WTC11 (cell line): ENCODE measurements around the gene ATG7. TPM values are rescaled to one million over a fixed set of nuclear protein-coding genes. Genes with fewer than 3 reads are reported as not detected.

Experiments used
- ATAC-seq: fragments of 200-7000 bp; cut with Tn5 transposase; 2 replicates; pipeline ENCODE4 v1.10.0; 2021; ENCODE audit warnings: mild to moderate bottlenecking, moderate library complexity
- CTCF ChIA-PET: fragments of 300-600 bp; sonication (Branson Sonifier 250); formaldehyde crosslinking; loops from one replicate; lab custom pipeline; 2021; ENCODE audit warnings: antibody characterized with exemption; lab: Charles Lee
- POLR2A ChIA-PET: fragments of 350-600 bp; sonication (Branson Sonifier 250); formaldehyde crosslinking; loops from one replicate; lab custom pipeline; 2021; ENCODE audit warnings: antibody characterized with exemption; lab: Charles Lee
- DNase-seq: peaks from one replicate; pipeline ENCODE4 v3.0.0; 2021; ENCODE audit warnings: low spot score
- H3K27ac Mint-ChIP-seq: 2 replicates; pipeline ENCODE4 v1.8.0; 2021; ENCODE audit warnings: mixed read lengths
- H3K27me3 Mint-ChIP-seq: 2 replicates; pipeline ENCODE4 v1.8.0; 2021; ENCODE audit warnings: low read depth, mild to moderate bottlenecking, moderate library complexity, mixed read lengths
- H3K36me3 Mint-ChIP-seq: 2 replicates; pipeline ENCODE4 v1.8.0; 2021; ENCODE audit warnings: mixed read lengths
- H3K4me1 Mint-ChIP-seq: 2 replicates; pipeline ENCODE4 v1.8.0; 2022; ENCODE audit warnings: mixed read lengths
- H3K4me3 Mint-ChIP-seq: 2 replicates; pipeline ENCODE4 v1.8.0; 2021; ENCODE audit warnings: mild to moderate bottlenecking, moderate library complexity, mixed read lengths
- H3K9me3 Mint-ChIP-seq: 2 replicates; pipeline ENCODE4 v1.8.0; 2021; ENCODE audit warnings: mixed read lengths
- CREM ChIP-seq: sonication (generic); formaldehyde crosslinking; IDR thresholded peaks from 2 replicates; pipeline ENCODE4 v1.8.1; 2022; ENCODE audit warnings: mild to moderate bottlenecking, missing genetic modification reagents, moderate library complexity
- ETV6 ChIP-seq: sonication (generic); formaldehyde crosslinking; IDR thresholded peaks from 2 replicates; pipeline ENCODE4 v1.8.1; 2022; ENCODE audit warnings: mild to moderate bottlenecking, missing genetic modification reagents
- FOXK1 ChIP-seq: sonication (generic); formaldehyde crosslinking; IDR thresholded peaks from 2 replicates; pipeline ENCODE4 v1.8.0; 2022; ENCODE audit warnings: mild to moderate bottlenecking, moderate library complexity, missing genetic modification reagents
- IRF2 ChIP-seq: sonication (generic); formaldehyde crosslinking; IDR thresholded peaks from 2 replicates; pipeline ENCODE4 v1.8.0; 2022; ENCODE audit warnings: low read depth, missing genetic modification reagents, borderline replicate concordance
- MXD4 ChIP-seq: fragments of 250-450 bp; sonication (Bioruptor Pico); IDR thresholded peaks from 2 replicates; pipeline ENCODE4 v1.8.0; 2021; ENCODE audit warnings: mild to moderate bottlenecking, moderate library complexity, borderline replicate concordance
- MYBL2 ChIP-seq: sonication (generic); formaldehyde crosslinking; IDR thresholded peaks from 2 replicates; pipeline ENCODE4 v1.8.1; 2023; ENCODE audit warnings: mild to moderate bottlenecking, moderate library complexity, missing genetic modification reagents
- NFYB ChIP-seq: sonication (generic); formaldehyde crosslinking; conservative IDR thresholded peaks from 2 replicates; pipeline ENCODE4 v1.8.0; 2022; ENCODE audit warnings: low read depth, missing genetic modification reagents
- NR3C1 ChIP-seq: sonication (generic); formaldehyde crosslinking; conservative IDR thresholded peaks from 2 replicates; pipeline ENCODE4 v1.8.1; 2023; ENCODE audit warnings: low read depth, mild to moderate bottlenecking, missing genetic modification reagents
- RORB ChIP-seq: fragments of 250-450 bp; sonication (Bioruptor Pico); IDR thresholded peaks from 2 replicates; pipeline ENCODE4 v1.9.0; 2021; ENCODE audit warnings: mild to moderate bottlenecking
- TEAD1 ChIP-seq: sonication (generic); formaldehyde crosslinking; IDR thresholded peaks from 2 replicates; pipeline ENCODE4 v1.8.0; 2022; ENCODE audit warnings: mild to moderate bottlenecking, missing genetic modification reagents
- ZNF121 ChIP-seq: sonication (generic); formaldehyde crosslinking; IDR thresholded peaks from 2 replicates; pipeline ENCODE4 v1.8.0; 2023; ENCODE audit warnings: missing genetic modification reagents
- ZNF232 ChIP-seq: sonication (generic); formaldehyde crosslinking; IDR thresholded peaks from 2 replicates; pipeline ENCODE4 v1.8.0; 2022; ENCODE audit warnings: mild to moderate bottlenecking, missing genetic modification reagents
- ZNF671 ChIP-seq: fragments of 250-450 bp; sonication (Bioruptor Pico); IDR thresholded peaks from 2 replicates; pipeline ENCODE4 v1.8.0; 2021; ENCODE audit warnings: mild to moderate bottlenecking
- total RNA-seq: library from RNA; stranded (reverse); gene quantifications from 3 replicates; pipeline ENCODE4 v1.2.3, GENCODE V29; 2021
- TF ChIP-seq, protein P1 (sequence below): sonication (generic); formaldehyde crosslinking; IDR thresholded peaks from 2 replicates; pipeline ENCODE4 v1.8.1; 2023; ENCODE audit warnings: mild to moderate bottlenecking, missing genetic modification reagents
- TF ChIP-seq, protein P2 (sequence below): sonication (generic); formaldehyde crosslinking; IDR thresholded peaks from 2 replicates; pipeline ENCODE4 v1.8.1; 2022; ENCODE audit warnings: low read depth, mild to moderate bottlenecking, moderate library complexity, missing genetic modification reagents, borderline replicate concordance
- TF ChIP-seq, protein P3 (sequence below): sonication (generic); formaldehyde crosslinking; conservative IDR thresholded peaks from 2 replicates; pipeline ENCODE4 v1.8.1; 2023; ENCODE audit warnings: mild to moderate bottlenecking, low read depth, missing genetic modification reagents, moderate library complexity
- TF ChIP-seq, protein P4 (sequence below): fragments of 250-450 bp; sonication (Bioruptor Pico); IDR thresholded peaks from 2 replicates; pipeline ENCODE4 v1.9.0; 2021; ENCODE audit warnings: mild to moderate bottlenecking, borderline replicate concordance
- TF ChIP-seq, protein P5 (sequence below): fragments of 250-450 bp; sonication (Bioruptor Pico); IDR thresholded peaks from 2 replicates; pipeline ENCODE4 v1.9.0; 2021; ENCODE audit warnings: moderate library complexity, mild to moderate bottlenecking, inconsistent platforms, borderline replicate concordance
- TF ChIP-seq, protein P6 (sequence below): sonication (generic); formaldehyde crosslinking; IDR thresholded peaks from 2 replicates; pipeline ENCODE4 v1.8.0; 2023; ENCODE audit warnings: mild to moderate bottlenecking, missing genetic modification reagents
- TF ChIP-seq, protein P7 (sequence below): sonication (generic); formaldehyde crosslinking; IDR thresholded peaks from 2 replicates; pipeline ENCODE4 v1.8.1; 2022; ENCODE audit warnings: missing genetic modification reagents, borderline replicate concordance

Gene ATG7
- total RNA-seq, 1 experiment from 2014 or later, result 17.5 TPM

DNA sequence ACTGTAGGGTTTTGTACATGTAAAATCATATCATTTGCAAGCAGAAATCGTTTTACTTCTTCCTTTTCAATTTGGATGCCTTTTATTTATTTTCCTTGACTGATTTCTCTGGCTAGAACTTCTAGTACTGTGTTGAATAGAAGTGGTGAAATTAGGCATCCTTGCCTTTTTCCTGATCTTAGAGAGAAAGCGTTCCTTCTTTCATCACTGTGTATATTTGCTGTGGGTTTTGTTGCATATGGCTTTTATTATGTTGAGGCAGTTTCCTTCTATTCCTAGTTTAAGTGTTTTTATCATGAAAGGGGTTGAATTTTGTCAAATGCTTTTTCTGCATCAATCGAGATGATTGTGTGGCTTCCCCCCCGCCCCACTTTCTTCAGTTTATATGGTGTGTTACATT is 140.9 kb downstream of the ATG7 start:
- H3K4me1 Mint-ChIP-seq, result no peaks in the 10 kb centered on the region
- no peak for DNase-seq
- H3K4me3 Mint-ChIP-seq, result no peak overlapping the region
- CTCF ChIA-PET, result no interaction called here
- ATAC-seq, result no peak
- POLR2A ChIA-PET, result no interaction called here
- no peak for TF ChIP-seq ETV6
- no peak for TF ChIP-seq CREM
- TF ChIP-seq, protein P1, sequence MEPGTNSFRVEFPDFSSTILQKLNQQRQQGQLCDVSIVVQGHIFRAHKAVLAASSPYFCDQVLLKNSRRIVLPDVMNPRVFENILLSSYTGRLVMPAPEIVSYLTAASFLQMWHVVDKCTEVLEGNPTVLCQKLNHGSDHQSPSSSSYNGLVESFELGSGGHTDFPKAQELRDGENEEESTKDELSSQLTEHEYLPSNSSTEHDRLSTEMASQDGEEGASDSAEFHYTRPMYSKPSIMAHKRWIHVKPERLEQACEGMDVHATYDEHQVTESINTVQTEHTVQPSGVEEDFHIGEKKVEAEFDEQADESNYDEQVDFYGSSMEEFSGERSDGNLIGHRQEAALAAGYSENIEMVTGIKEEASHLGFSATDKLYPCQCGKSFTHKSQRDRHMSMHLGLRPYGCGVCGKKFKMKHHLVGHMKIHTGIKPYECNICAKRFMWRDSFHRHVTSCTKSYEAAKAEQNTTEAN (CRISPR knock-in tag), result no peak
- TF ChIP-seq, protein P2, sequence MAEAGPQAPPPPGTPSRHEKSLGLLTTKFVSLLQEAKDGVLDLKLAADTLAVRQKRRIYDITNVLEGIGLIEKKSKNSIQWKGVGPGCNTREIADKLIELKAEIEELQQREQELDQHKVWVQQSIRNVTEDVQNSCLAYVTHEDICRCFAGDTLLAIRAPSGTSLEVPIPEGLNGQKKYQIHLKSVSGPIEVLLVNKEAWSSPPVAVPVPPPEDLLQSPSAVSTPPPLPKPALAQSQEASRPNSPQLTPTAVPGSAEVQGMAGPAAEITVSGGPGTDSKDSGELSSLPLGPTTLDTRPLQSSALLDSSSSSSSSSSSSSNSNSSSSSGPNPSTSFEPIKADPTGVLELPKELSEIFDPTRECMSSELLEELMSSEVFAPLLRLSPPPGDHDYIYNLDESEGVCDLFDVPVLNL, result no peak
- no peak for TF ChIP-seq MYBL2 (CRISPR knock-in tag)
- TF ChIP-seq NR3C1 (CRISPR knock-in tag), result no peak
- no peak for TF ChIP-seq FOXK1 (CRISPR knock-in tag)
- no peak for TF ChIP-seq ZNF121
- TF ChIP-seq RORB (CRISPR knock-in tag), result no peak
- TF ChIP-seq, protein P3, sequence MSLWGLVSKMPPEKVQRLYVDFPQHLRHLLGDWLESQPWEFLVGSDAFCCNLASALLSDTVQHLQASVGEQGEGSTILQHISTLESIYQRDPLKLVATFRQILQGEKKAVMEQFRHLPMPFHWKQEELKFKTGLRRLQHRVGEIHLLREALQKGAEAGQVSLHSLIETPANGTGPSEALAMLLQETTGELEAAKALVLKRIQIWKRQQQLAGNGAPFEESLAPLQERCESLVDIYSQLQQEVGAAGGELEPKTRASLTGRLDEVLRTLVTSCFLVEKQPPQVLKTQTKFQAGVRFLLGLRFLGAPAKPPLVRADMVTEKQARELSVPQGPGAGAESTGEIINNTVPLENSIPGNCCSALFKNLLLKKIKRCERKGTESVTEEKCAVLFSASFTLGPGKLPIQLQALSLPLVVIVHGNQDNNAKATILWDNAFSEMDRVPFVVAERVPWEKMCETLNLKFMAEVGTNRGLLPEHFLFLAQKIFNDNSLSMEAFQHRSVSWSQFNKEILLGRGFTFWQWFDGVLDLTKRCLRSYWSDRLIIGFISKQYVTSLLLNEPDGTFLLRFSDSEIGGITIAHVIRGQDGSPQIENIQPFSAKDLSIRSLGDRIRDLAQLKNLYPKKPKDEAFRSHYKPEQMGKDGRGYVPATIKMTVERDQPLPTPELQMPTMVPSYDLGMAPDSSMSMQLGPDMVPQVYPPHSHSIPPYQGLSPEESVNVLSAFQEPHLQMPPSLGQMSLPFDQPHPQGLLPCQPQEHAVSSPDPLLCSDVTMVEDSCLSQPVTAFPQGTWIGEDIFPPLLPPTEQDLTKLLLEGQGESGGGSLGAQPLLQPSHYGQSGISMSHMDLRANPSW, result no peak
- TF ChIP-seq ZNF232, result no peak
- TF ChIP-seq TEAD1 (CRISPR knock-in tag), result no peak
- TF ChIP-seq ZNF671 (CRISPR knock-in tag), result no peak
- TF ChIP-seq, protein P4, sequence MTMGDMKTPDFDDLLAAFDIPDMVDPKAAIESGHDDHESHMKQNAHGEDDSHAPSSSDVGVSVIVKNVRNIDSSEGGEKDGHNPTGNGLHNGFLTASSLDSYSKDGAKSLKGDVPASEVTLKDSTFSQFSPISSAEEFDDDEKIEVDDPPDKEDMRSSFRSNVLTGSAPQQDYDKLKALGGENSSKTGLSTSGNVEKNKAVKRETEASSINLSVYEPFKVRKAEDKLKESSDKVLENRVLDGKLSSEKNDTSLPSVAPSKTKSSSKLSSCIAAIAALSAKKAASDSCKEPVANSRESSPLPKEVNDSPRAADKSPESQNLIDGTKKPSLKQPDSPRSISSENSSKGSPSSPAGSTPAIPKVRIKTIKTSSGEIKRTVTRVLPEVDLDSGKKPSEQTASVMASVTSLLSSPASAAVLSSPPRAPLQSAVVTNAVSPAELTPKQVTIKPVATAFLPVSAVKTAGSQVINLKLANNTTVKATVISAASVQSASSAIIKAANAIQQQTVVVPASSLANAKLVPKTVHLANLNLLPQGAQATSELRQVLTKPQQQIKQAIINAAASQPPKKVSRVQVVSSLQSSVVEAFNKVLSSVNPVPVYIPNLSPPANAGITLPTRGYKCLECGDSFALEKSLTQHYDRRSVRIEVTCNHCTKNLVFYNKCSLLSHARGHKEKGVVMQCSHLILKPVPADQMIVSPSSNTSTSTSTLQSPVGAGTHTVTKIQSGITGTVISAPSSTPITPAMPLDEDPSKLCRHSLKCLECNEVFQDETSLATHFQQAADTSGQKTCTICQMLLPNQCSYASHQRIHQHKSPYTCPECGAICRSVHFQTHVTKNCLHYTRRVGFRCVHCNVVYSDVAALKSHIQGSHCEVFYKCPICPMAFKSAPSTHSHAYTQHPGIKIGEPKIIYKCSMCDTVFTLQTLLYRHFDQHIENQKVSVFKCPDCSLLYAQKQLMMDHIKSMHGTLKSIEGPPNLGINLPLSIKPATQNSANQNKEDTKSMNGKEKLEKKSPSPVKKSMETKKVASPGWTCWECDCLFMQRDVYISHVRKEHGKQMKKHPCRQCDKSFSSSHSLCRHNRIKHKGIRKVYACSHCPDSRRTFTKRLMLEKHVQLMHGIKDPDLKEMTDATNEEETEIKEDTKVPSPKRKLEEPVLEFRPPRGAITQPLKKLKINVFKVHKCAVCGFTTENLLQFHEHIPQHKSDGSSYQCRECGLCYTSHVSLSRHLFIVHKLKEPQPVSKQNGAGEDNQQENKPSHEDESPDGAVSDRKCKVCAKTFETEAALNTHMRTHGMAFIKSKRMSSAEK (CRISPR knock-in tag), result no peak
- no peak for TF ChIP-seq IRF2 (CRISPR knock-in tag)
- no peak for TF ChIP-seq NFYB (CRISPR knock-in tag)
- TF ChIP-seq, protein P5, sequence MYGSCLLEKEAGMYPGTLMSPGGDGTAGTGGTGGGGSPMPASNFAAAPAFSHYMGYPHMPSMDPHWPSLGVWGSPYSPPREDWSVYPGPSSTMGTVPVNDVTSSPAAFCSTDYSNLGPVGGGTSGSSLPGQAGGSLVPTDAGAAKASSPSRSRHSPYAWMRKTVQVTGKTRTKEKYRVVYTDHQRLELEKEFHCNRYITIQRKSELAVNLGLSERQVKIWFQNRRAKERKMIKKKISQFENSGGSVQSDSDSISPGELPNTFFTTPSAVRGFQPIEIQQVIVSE (CRISPR knock-in tag), result no peak
- TF ChIP-seq MXD4 (CRISPR knock-in tag), result no peak
- TF ChIP-seq, protein P6, sequence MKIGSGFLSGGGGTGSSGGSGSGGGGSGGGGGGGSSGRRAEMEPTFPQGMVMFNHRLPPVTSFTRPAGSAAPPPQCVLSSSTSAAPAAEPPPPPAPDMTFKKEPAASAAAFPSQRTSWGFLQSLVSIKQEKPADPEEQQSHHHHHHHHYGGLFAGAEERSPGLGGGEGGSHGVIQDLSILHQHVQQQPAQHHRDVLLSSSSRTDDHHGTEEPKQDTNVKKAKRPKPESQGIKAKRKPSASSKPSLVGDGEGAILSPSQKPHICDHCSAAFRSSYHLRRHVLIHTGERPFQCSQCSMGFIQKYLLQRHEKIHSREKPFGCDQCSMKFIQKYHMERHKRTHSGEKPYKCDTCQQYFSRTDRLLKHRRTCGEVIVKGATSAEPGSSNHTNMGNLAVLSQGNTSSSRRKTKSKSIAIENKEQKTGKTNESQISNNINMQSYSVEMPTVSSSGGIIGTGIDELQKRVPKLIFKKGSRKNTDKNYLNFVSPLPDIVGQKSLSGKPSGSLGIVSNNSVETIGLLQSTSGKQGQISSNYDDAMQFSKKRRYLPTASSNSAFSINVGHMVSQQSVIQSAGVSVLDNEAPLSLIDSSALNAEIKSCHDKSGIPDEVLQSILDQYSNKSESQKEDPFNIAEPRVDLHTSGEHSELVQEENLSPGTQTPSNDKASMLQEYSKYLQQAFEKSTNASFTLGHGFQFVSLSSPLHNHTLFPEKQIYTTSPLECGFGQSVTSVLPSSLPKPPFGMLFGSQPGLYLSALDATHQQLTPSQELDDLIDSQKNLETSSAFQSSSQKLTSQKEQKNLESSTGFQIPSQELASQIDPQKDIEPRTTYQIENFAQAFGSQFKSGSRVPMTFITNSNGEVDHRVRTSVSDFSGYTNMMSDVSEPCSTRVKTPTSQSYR (CRISPR knock-in tag), result no peak
- TF ChIP-seq, protein P7, sequence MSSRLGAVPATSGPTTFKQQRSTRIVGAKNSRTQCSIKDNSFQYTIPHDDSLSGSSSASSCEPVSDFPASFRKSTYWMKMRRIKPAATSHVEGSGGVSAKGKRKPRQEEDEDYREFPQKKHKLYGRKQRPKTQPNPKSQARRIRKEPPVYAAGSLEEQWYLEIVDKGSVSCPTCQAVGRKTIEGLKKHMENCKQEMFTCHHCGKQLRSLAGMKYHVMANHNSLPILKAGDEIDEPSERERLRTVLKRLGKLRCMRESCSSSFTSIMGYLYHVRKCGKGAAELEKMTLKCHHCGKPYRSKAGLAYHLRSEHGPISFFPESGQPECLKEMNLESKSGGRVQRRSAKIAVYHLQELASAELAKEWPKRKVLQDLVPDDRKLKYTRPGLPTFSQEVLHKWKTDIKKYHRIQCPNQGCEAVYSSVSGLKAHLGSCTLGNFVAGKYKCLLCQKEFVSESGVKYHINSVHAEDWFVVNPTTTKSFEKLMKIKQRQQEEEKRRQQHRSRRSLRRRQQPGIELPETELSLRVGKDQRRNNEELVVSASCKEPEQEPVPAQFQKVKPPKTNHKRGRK, result no peak
- TF ChIP-seq, all 79 proteins: peak for 0
- Mint-ChIP-seq H3K9me3 (peaks cover 33% of the 10 kb centered on the region), H3K27me3 (no peaks in the 10 kb centered on the region), H3K36me3 (peaks cover 26% of the 10 kb centered on the region), H3K27ac (no peak overlapping the region)
